GM12878 (cell line): ENCODE results near the gene STARD10. TPM values are rescaled to one million over a fixed set of nuclear protein-coding genes. Genes with fewer than 3 reads are reported as not detected.
A peak's percentile ranks its signal among the peaks of the same experiment; 100 is the strongest.

ENCODE experiments used
- ATAC-seq: fragments of 200-7000 bp; cut with Tn5 transposase; 3 replicates; pipeline ENCODE4 v1.9.1; 2020; ENCODE audit warnings: mild to moderate bottlenecking, moderate library complexity
- BruUV-seq: library from RNA; stranded (reverse); fragments of 400-500 nt; replicated peaks from 2 replicates; lab custom pipeline; 2021; lab: Mats Ljungman, UMichigan
- CTCF ChIA-PET: fragments of 300-600 bp; sonication (Branson Sonifier 250); formaldehyde crosslinking; extraction: SDS; loops from one replicate; lab custom pipeline; 2021; ENCODE audit warnings: inconsistent platforms; lab: Yijun Ruan, JAX
- POLR2A ChIA-PET: fragments of 350-600 bp; formaldehyde crosslinking; extraction: SDS; loops from one replicate; lab custom pipeline; 2021; ENCODE audit warnings: inconsistent platforms; lab: Charles Lee
- RAD21 ChIA-PET: fragments of 300-600 bp; sonication (Branson Sonifier 250); formaldehyde crosslinking; loops from one replicate; lab custom pipeline; 2023; ENCODE audit warnings: antibody characterized with exemption; ENCODE audit not compliant: unreplicated experiment; lab: Charles Lee
- SMC1A ChIA-PET: fragments of 300-600 bp; sonication (Branson Sonifier 250); formaldehyde crosslinking; loops from one replicate; lab custom pipeline; 2023; ENCODE audit not compliant: unreplicated experiment, uncharacterized antibody; lab: Charles Lee
- DNase-seq: peaks from one replicate; pipeline ENCODE4 v3.0.0-alpha.2; 2011; ENCODE audit warnings: low read depth, low spot score
- FAIRE-seq: peaks from 3 replicates; lab custom pipeline; 2011; peaks lifted over from hg19 to GRCh38; lab: Jason Lieb, UNC
- H2AFZ ChIP-seq: 2 replicates; pipeline ENCODE4 v1.6.0; 2011; ENCODE audit warnings: low read depth, low read length, control low read depth; ENCODE audit not compliant: control insufficient read depth
- H3K27ac ChIP-seq: 2 replicates; pipeline ENCODE4 v1.5.1; 2011; ENCODE audit warnings: control low read depth; ENCODE audit not compliant: control insufficient read depth, insufficient read depth
- H3K27me3 ChIP-seq, 2 experiments: replicated peaks in 1 of 2; 2 replicates each; pipeline versions ENCODE4 v1.6.0 to v1.6.1; 2011; ENCODE audit warnings: low read length in 1 of 2; ENCODE audit not compliant: control insufficient read depth in 2 of 2, insufficient read depth in 2 of 2
- H3K36me3 ChIP-seq, 2 experiments: 2 replicates each; pipeline ENCODE4 v1.5.1; 2011; ENCODE audit warnings: low read length in 1 of 2; ENCODE audit not compliant: control insufficient read depth in 2 of 2, insufficient read depth in 2 of 2
- H3K4me1 ChIP-seq: 2 replicates; pipeline ENCODE4 v1.6.1; 2011; ENCODE audit warnings: mild to moderate bottlenecking, low read length, moderate library complexity, mixed read lengths; ENCODE audit not compliant: control insufficient read depth, insufficient read depth
- H3K4me2 ChIP-seq: 2 replicates; pipeline ENCODE4 v1.6.0; 2011; ENCODE audit warnings: control low read depth; ENCODE audit not compliant: control insufficient read depth, insufficient read depth
- H3K4me3 ChIP-seq: fragments of 200-600 bp; sonication (generic); 2 replicates; pipeline ENCODE4 v1.5.1; 2016
- H3K79me2 ChIP-seq: 2 replicates; pipeline ENCODE4 v1.6.0; 2011; ENCODE audit warnings: low read length; ENCODE audit not compliant: control insufficient read depth, insufficient read depth
- H3K9ac ChIP-seq: 2 replicates; pipeline ENCODE4 v1.8.0; 2011; ENCODE audit warnings: low read length, control low read depth, mixed read lengths; ENCODE audit not compliant: control insufficient read depth, insufficient read depth
- H3K9me3 ChIP-seq: replicated peaks from 3 replicates; pipeline ENCODE4 v1.5.1; 2011; ENCODE audit warnings: mild to moderate bottlenecking, low read length; ENCODE audit not compliant: control insufficient read depth, insufficient read depth
- H4K20me1 ChIP-seq: 2 replicates; pipeline ENCODE4 v1.6.0; 2011; ENCODE audit not compliant: control insufficient read depth, insufficient read depth
- LARP7 ChIP-seq: fragments of 450-650 bp; IDR thresholded peaks from 2 replicates; pipeline ENCODE4 v1.6.1; 2017; ENCODE audit warnings: mild to moderate bottlenecking
- POLR2AphosphoS5 ChIP-seq: IDR thresholded peaks from 2 replicates; pipeline ENCODE4 v1.6.1; 2011; ENCODE audit warnings: mild to moderate bottlenecking, low read length, inconsistent platforms
- POU2F2 ChIP-seq: IDR thresholded peaks from 3 replicates; pipeline ENCODE4 v1.6.1; 2011; ENCODE audit warnings: low read depth, mild to moderate bottlenecking, low read length, borderline replicate concordance
- RBBP5 ChIP-seq: fragments of 200-600 bp; sonication (generic); conservative IDR thresholded peaks from 2 replicates; pipeline ENCODE4 v1.6.1; 2016
- WGBS: methylation state at CpG from one replicate; pipeline ENCODE4 v1.1.6; 2016; ENCODE audit warnings: low lambda C conversion rate; ENCODE audit not compliant: insufficient replicate concordance, insufficient coverage; ENCODE audit errors: missing lambda C conversion rate; 5-methylcytosine and 5-hydroxymethylcytosine counted together
- in situ Hi-C: fragments of 300-500 bp; cut with MboI; formaldehyde crosslinking; loops from 9 replicates; pipeline ENCODE4 v1.14.3; 2018; ENCODE audit warnings: mixed read lengths
- intact Hi-C: fragments of 100-400 bp; cut with micrococcal nuclease; formaldehyde crosslinking; loops from one replicate; pipeline ENCODE4 v1.14.2; 2022; ENCODE audit not compliant: unreplicated experiment
- polyA plus RNA-seq, 11 experiments: library from polyadenylated mRNA; depleted of rRNA in 4 of 11; unstranded in 6 of 11; stranded (reverse) in 5 of 11; fragments of >200 nt; fragmentation: Nextera tagmentation in 4 of 11; fragmentation: Illumina TruSeq in 1 of 11; extraction: Ambion mirVana in 4 of 11; extraction: Trizol in 1 of 11; gene quantifications; 1 replicate in 1 of 11; 2 replicates in 10 of 11; pipeline versions ENCODE4 v1.2.1 to v1.2.3, GENCODE V29; 2011 to 2016; ENCODE audit warnings: inconsistent platforms in 2 of 11, missing spikeins in 2 of 11, low read depth in 1 of 11
- total RNA-seq, 4 experiments: library from RNA; depleted of rRNA in 3 of 4; stranded (reverse); fragments of >200 nt in 3 of 4; fragmentation: Illumina TruSeq in 1 of 4; extraction: Trizol in 1 of 4; gene quantifications; 2 replicates each; pipeline versions ENCODE4 v1.2.1 to v1.2.3, GENCODE V29; 2013 to 2021

Gene STARD10
- total and polyA plus RNA-seq, 10 of the 15 experiments (the other 5 are each of a cell fraction or from before 2014, with no cell fraction given): 0.15 to 43.2 (median 23.1) TPM

- FAIRE-seq (no peak), ATAC-seq (no peak), DNase-seq (no peak)
- ChIA-PET SMC1A (interaction anchor here (1.2 to 2.3 kb wide), 2 partner anchors 101 to 351 kb away, joined by 3 to 8 read pairs; no protein-coding TSS in a partner anchor), CTCF (interaction anchor here (1.0 to 8.7 kb wide), 7 partner anchors 13 to 462 kb away, joined by 4 to 128 read pairs (median 5); no protein-coding TSS in a partner anchor), RAD21 (interaction anchor here (0.7 to 1.5 kb wide), 5 partner anchors 65 to 416 kb away, joined by 3 to 10 read pairs (median 3); no protein-coding TSS in a partner anchor), POLR2A (interaction anchor here (1.4 to 3.5 kb wide), 2 partner anchors 11 to 350 kb away, joined by 4 to 14 read pairs; no protein-coding TSS in a partner anchor)
- H3K4me1 ChIP-seq: peaks cover 15% of the 10 kb centered on the region
- H3K36me3 ChIP-seq: peaks cover 16 to 30% of the 10 kb centered on the region in 2 experiments
- no peaks in the 10 kb centered on the region; the same call in 2 of the 3 replicates for H3K9me3 ChIP-seq
- no peak overlapping the region for H3K27ac ChIP-seq
- intact Hi-C loops: no loop called here
- in situ Hi-C loops: loop anchor here (5.0 to 25.0 kb wide), 2 partner anchors 360 to 415 kb away; no protein-coding TSS in a partner anchor
- H3K4me3 ChIP-seq: no peak overlapping the region
- H3K79me2 ChIP-seq: no peaks in the 10 kb centered on the region
- 94% methylated on average over 7 of the region's 8 CpGs for WGBS
- BruUV-seq: no TSS peak
- no peaks in the 10 kb centered on the region for H3K27me3 ChIP-seq
- no peak for TF ChIP-seq POU2F2
- no peak for TF ChIP-seq RBBP5
- TF ChIP-seq POLR2AphosphoS5: 0 out of 2 replicates have a peak, but pooled peaks have one; percentile 30
- no peak for TF ChIP-seq LARP7
- no peak overlapping the region for H3K4me2 ChIP-seq
- H4K20me1 ChIP-seq: no peaks in the 10 kb centered on the region
- H2AFZ ChIP-seq: no peak overlapping the region
- H3K9ac ChIP-seq: no peak overlapping the region
Observed at GRCh38 chr11:72826942-72827480, 33.2 kb upstream of the STARD10 start.
